Hepatocyte (in vitro differentiated cells): ENCODE data around the gene LONP2.

Experiments used
- CTCF ChIP-seq: fragments of 200-600 bp; sonication (generic); IDR thresholded peaks from 2 replicates; pipeline ENCODE4 v1.5.1; 2016; ENCODE audit warnings: antibody characterized with exemption, mild to moderate bottlenecking; ENCODE audit not compliant: poor library complexity
- EZH2 ChIP-seq: fragments of 200-600 bp; sonication (generic); IDR thresholded peaks from 2 replicates; pipeline ENCODE4 v1.6.1; 2016; ENCODE audit warnings: antibody characterized with exemption, mild to moderate bottlenecking, borderline replicate concordance

GRCh38 chr16:48330189-48330840 lies 86.2 kb downstream of the LONP2 start:
- no peak for TF ChIP-seq CTCF
- no peak for TF ChIP-seq EZH2
